Measurements from ENCODE around the gene APC2. TPM values are rescaled to one million over a fixed set of nuclear protein-coding genes. Genes with fewer than 3 reads are reported as not detected.

Gene APC2
- total RNA-seq, 2 experiments from 2014 or later = 0.57 to 5.5 TPM

GRCh38 chr19:1426736-1427135 lies 23.2 kb upstream of the APC2 start:
- no peak for DNase-seq (ENCODE audit: low spot score)
- intact Hi-C loops (cut with micrococcal nuclease; ENCODE audit: unreplicated experiment) = no loop called here

GRCh38 chr19:1427221-1427920 lies 22.6 kb upstream of the APC2 start:
- CTCF ChIA-PET (ENCODE audit: unreplicated experiment) = no interaction called here
- TF ChIP-seq CTCF (conservative IDR thresholded peaks at IDR 0.05; ENCODE audit: low read length) (no peak), EZH2phosphoT487 (IDR thresholded peaks at IDR 0.05; ENCODE audit: borderline replicate concordance, low read depth, low read length) (no peak)
- intact Hi-C loops (cut with micrococcal nuclease; ENCODE audit: unreplicated experiment) = no loop called here
- Histone ChIP-seq H3K36me3 (ENCODE audit: insufficient read depth, low read length) (peaks cover 92% of the 10 kb centered on the region), H3K9me2 (ENCODE audit: insufficient read depth, low read length) (no peaks in the 10 kb centered on the region), H2AFZ (ENCODE audit: low read length) (no peak overlapping the region), H3K79me2 (ENCODE audit: insufficient read depth, low read depth, low read length) (no peaks in the 10 kb centered on the region), H3K4me2 (ENCODE audit: low read length) (no peak overlapping the region), H3K9me3 (ENCODE audit: low read length) (no peaks in the 10 kb centered on the region), H3K4me1 (ENCODE audit: insufficient read depth, low read length, poor library complexity, severe bottlenecking) (no peaks in the 10 kb centered on the region), H4K20me1 (ENCODE audit: insufficient read depth, low read length) (peaks cover 9% of the 10 kb centered on the region; the same call in 1 of the 2 replicates), H3K4me3 (ENCODE audit: low read depth, low read length, poor library complexity, severe bottlenecking) (no peak overlapping the region), H3K27ac (ENCODE audit: low read depth, low read length, poor library complexity, severe bottlenecking) (no peak overlapping the region)
- POLR2A ChIA-PET = no interaction called here
- DNase-seq (ENCODE audit: low spot score) = no peak
- BruUV-seq (replicated peaks) = no TSS peak

More at GRCh38 chr19:1426736-1427135, 23.2 kb upstream of the APC2 start:
- no peak overlapping the region for H3K27ac ChIP-seq (ENCODE audit: low read depth, low read length, poor library complexity, severe bottlenecking)
- no peaks in the 10 kb centered on the region for H3K9me2 ChIP-seq (ENCODE audit: insufficient read depth, low read length)
- H2AFZ ChIP-seq (ENCODE audit: low read length) = no peak overlapping the region
- CTCF ChIA-PET (ENCODE audit: unreplicated experiment) = no interaction called here
- no peaks in the 10 kb centered on the region for H3K4me1 ChIP-seq (ENCODE audit: insufficient read depth, low read length, poor library complexity, severe bottlenecking)
- TF ChIP-seq CTCF (conservative IDR thresholded peaks at IDR 0.05; ENCODE audit: low read length) (no peak), EZH2phosphoT487 (IDR thresholded peaks at IDR 0.05; ENCODE audit: borderline replicate concordance, low read depth, low read length) (no peak)
- no peaks in the 10 kb centered on the region for H3K9me3 ChIP-seq (ENCODE audit: low read length)
- no peak overlapping the region for H3K4me2 ChIP-seq (ENCODE audit: low read length)
- peaks cover 9% of the 10 kb centered on the region; the same call in 1 of the 2 replicates for H4K20me1 ChIP-seq (ENCODE audit: insufficient read depth, low read length)
- BruUV-seq (replicated peaks) = no TSS peak
- no peak overlapping the region for H3K4me3 ChIP-seq (ENCODE audit: low read depth, low read length, poor library complexity, severe bottlenecking)
- POLR2A ChIA-PET = no interaction called here
- no peaks in the 10 kb centered on the region for H3K79me2 ChIP-seq (ENCODE audit: insufficient read depth, low read depth, low read length)
- peaks cover 92% of the 10 kb centered on the region for H3K36me3 ChIP-seq (ENCODE audit: insufficient read depth, low read length)

GRCh38 chr19:1428738-1429391 lies 21.1 kb upstream of the APC2 start:
- no peaks in the 10 kb centered on the region for H3K9me3 ChIP-seq (ENCODE audit: low read length)
- H3K27ac ChIP-seq (ENCODE audit: low read depth, low read length, poor library complexity, severe bottlenecking) = no peak overlapping the region
- peaks cover 9% of the 10 kb centered on the region; the same call in 1 of the 2 replicates for H4K20me1 ChIP-seq (ENCODE audit: insufficient read depth, low read length)
- no peak overlapping the region for H3K4me2 ChIP-seq (ENCODE audit: low read length)
- H2AFZ ChIP-seq (ENCODE audit: low read length) = no peak overlapping the region
- CTCF ChIA-PET (ENCODE audit: unreplicated experiment) = no interaction called here
- no TSS peak for BruUV-seq (replicated peaks)
- no peaks in the 10 kb centered on the region for H3K9me2 ChIP-seq (ENCODE audit: insufficient read depth, low read length)
- intact Hi-C loops (cut with micrococcal nuclease; ENCODE audit: unreplicated experiment) = no loop called here
- no peaks in the 10 kb centered on the region for H3K79me2 ChIP-seq (ENCODE audit: insufficient read depth, low read depth, low read length)
- no peaks in the 10 kb centered on the region for H3K4me1 ChIP-seq (ENCODE audit: insufficient read depth, low read length, poor library complexity, severe bottlenecking)
- H3K36me3 ChIP-seq (ENCODE audit: insufficient read depth, low read length) = peaks cover 92% of the 10 kb centered on the region
- DNase-seq (ENCODE audit: low spot score) = no peak
- TF ChIP-seq EZH2phosphoT487 (IDR thresholded peaks at IDR 0.05; ENCODE audit: borderline replicate concordance, low read depth, low read length) = no peak
- no peak for TF ChIP-seq CTCF (conservative IDR thresholded peaks at IDR 0.05; ENCODE audit: low read length)
- H3K4me3 ChIP-seq (ENCODE audit: low read depth, low read length, poor library complexity, severe bottlenecking) = no peak overlapping the region
- POLR2A ChIA-PET = interaction anchor here (1.0 kb wide), 1 partner anchor 83 kb away, joined by 5 read pairs; no protein-coding TSS in a partner anchor
